Measurements from ENCODE around the gene BNC2.
A peak's percentile ranks its signal among the peaks of the same experiment; 100 is the strongest.

The BNC2 gene

DNA sequence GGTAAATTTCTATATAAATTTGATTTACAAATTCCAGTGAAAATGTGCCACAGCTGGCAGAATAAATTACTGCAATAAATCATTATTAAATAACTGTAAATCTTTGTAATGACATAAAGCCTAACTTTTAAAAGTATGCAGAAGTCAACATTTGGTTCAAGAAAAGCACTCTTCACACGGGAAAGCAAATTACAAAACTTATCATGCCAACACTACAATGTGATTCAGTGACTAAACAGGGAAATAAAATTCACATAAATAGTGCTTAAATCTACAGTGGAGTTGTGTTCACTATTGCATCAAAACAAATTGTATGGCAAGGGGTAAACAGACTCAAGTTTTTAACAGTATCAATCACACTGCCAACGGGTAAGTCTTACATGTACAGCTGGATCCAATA is 117.2 kb downstream of the BNC2 start:
- no peak for DNase-seq (ENCODE audit: low read depth)

DNA sequence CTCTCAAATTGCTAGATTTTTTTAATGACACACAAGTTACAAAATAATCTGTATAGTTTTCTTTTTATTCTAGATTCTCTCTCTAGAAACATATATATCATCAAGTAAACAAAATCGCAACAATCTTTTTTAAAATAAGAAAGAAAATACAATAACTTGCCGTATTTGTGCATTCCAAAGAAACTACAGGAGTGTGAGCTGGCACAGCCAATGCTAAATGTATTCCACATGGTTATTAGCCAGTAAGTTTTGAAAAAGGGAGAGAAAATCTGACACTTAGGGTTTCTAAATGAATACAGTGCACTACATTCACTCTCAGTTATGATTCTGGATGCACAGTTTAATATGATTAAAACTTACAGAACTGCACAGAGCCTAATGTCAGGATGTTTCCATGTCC is 117.9 kb downstream of the BNC2 start:
- DNase-seq (ENCODE audit: low read depth), result no peak

DNA sequence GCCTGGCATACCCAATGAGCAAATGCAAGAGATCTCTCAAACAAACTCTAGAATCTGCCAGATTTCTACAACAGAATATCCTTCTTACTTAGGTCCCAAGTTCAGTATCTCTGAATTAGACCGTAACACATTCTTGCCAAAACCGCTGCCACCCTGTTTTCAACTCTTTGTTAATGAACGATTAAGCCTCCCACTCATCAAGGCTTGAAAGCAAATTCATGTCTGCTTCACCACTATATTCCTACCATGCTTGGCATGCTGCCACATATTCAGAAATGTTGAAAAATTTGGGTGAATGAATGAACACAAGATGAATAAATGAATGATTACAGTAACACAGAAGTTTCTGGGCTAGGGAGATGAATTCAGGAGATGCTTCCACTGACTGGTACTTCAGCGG is 119.9 kb downstream of the BNC2 start:
- no peak for DNase-seq (ENCODE audit: low read depth)

DNA sequence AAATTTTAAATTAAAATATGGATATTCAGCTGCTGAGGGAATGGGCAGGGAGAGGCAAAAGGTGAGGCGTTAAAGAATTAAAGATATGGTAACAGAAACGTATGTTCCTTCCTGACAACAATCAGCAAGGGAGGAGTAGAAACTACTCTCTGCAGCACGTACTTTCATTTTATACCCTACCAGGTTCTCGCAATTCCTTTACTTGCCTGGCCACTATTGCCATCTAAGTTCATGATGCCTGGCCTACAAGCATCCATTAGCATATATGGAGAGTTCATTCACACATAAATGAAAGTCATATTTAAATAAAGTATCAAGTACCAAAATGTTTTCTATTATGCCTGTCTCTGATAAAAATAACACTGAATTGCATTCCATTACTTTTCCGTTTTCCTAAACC is 125.1 kb downstream of the BNC2 start:
- no peak for DNase-seq (ENCODE audit: low read depth)

DNA sequence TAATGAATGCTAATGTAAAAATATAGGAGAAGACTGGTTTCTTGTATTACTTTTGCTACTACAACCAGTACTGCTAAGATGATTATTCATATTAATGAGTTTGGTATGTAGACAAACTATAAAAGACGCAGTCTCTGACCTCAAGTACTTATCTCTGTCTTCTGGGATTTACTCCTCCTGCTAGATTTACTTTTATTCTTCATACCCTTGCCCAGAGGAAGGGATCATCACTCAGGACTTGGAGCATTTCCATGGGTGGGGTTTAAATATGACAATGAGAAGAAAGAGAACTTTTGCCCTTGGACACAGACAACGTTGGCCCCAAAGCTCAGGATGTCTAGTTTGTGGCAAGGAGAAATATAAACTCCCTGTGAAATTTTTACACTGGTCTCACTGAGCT is 126.1 kb downstream of the BNC2 start:
- no peak for DNase-seq (ENCODE audit: low read depth)

DNA sequence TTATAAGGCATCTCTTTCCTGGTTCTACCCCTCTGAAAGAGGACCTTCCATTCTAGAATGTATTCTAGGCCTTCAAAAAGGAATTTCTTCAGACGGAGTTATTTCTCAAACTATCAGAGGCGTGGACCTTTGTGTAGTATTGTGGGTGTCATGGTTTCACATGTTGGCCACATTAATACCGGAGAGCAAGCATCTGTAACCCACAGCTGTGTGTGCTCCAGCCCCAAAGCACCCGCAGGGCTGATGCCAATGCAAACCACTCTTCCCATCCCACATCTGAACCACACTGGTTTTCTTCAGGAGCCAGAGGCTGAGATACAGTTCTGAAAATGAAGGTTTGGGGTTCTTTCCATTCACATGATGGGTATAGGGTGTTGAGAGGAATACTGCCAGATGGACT is 127.1 kb downstream of the BNC2 start:
- DNase-seq (ENCODE audit: low read depth), result no peak

DNA sequence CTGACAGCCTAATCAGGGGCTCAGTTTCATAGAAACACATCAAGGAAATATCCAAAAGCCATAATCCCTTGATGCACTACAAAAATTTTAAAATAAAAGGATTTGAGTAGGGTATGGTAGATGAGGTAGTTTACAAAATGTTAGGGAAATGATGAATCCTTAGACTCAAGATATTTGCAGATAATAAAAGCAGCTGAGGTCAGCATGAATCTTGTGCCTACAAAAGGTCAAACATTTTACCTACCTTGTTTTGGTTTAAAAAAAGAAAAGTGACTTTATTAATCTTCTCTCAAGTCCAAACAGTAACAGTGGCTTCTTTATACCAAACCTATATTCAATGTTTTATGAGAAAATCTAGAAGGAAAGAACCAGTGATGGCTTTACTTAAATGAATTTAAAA is 135.5 kb downstream of the BNC2 start:
- DNase-seq (ENCODE audit: low read depth), result no peak

DNA sequence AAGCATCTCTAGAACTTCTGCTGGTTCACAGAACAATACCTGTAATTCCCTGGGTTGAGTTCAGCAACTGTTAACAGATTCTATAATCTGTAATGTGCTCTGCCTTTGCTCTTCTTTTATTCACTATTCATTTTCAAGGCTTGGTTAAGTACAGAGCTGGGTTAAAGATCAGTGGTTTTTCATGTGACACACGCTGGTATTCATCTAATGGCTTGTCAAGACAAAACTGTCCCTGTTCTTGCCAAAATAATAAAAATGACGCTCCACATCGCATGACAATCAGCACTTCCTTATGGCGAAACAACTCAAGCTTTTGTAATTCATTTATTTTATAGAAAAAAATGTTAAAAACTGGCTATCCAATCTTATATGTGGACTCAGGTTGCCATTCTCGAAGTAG is 137.9 kb downstream of the BNC2 start:
- DNase-seq (ENCODE audit: low read depth), result no peak

DNA sequence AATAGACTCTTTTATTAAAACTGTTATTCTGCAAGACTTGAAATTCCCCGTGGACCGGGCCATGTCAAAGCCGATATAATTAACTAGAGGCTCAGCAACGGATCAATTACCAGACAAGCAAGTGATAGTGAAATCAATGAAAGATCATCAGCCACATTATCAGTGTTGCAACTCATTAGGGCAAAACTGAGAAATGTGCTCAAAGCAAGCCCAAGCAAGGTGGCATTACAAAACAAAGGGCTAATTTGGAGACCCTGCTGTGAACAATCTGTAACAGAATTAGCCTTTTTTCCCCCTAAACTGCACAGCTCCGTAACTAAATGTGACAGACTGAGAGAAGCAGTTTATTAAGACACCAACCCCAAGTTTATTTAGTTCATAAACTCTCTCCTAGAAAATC is 140.3 kb downstream of the BNC2 start:
- no peak for DNase-seq (ENCODE audit: low read depth)

DNA sequence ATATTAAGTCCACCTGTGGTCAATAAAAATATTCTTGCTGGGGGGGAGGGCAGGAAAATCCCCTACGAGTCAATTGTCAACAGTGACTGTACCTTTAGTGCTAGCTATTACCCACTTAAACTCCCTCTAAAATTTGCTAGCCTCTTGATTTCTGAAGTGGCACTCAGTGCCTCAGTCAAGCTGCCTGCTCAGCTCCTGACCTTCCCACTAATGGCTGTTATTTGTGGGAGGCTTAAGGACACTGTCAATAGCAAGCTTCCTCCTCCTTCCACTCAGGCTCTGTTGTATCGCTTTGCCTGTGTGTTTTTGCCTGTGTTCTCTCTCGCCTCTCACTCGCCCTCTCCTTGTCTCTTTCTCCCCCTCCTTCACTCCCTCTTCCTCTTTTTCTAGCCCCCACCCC is 140.8 kb downstream of the BNC2 start:
- no peak for DNase-seq (ENCODE audit: low read depth)

DNA sequence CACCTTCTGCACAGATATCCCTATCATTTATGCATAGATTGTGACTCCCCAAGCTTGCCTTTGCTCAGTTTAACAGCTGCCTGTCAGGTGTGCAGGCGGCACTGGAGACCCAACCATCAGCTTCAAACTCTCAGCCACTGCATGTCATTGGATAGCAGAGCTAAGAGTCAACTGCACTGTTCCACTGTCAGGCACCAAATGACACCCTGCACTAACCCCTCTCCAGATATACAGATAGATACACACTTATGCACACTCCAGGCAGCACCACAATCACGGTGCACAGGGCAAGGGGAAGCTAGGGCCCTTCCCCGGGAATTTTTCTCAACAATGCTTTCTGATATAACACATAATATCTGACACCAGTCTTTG is 142.3 kb downstream of the BNC2 start:
- no peak for DNase-seq (ENCODE audit: low read depth)

DNA sequence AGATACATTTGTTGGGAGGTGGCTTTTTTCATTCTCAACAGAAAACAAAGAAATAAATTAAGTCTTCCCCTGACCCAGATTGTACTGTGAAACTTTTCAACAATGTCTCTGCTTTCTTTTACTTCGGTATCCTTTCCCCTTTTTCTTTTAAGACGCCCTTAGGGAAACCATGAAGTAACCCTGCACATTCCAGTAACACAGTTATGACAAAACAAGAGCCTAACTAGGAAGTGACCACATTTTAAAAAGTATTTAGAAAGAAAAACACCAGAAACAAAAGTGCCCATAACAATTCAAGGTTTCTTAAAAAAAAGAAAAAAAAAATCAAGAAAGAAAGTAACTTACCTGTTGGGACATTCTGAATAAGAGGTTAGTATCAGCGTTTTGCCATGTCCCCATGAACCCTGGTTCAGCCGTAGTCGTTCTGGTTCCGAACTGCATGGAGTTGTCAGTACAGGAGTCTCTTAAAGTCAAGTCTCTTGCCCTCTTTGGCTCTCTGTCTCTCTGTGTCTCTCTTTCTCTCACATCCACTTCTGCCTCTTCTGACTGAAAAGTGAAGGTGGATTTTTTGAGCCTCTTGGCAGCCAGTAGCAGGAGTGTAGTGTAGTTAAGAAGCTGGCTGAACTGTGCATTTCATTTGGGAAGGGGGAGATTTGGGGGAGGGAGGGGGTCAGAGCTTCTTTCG is 142.9 kb downstream of the BNC2 start:
- DNase-seq (ENCODE audit: low read depth), result no peak

DNA sequence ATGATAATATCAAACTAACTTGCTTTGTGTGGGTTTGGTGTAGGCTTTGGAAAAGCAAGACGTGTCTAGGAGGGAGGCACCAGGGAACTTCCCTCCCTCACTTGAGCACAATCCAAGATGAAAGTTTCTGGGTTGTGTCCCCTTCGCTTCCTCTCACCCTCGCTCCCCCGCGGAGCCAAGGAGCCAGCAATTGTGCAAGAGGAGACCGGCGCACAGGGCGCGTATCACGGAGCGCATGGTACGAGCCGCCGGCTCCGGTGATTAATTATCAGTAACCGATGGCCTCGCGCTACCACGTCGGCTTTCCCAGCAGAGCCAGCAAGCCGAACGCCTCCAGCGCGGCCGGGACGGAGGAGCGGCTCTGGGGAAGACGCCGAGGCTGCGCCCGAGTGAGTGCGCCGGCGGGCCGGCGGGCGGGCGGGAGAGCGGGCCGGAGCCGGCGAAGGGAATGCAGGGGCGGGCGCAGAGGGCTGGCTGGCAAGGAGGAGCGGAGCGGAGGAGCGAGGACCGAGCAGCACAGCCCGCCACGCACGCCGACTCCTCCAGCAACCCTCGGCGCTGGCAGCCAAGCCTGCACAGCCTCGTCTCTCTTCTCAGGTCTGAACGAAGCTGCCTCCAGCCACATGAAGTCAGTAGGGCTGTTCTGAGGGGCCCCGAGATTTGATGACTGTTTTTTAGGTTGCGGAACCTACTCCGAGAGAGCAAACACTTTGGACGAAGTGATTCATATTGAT is 143.6 kb downstream of the BNC2 start:
- peak; percentile 70 for DNase-seq (ENCODE audit: low read depth)

DNA sequence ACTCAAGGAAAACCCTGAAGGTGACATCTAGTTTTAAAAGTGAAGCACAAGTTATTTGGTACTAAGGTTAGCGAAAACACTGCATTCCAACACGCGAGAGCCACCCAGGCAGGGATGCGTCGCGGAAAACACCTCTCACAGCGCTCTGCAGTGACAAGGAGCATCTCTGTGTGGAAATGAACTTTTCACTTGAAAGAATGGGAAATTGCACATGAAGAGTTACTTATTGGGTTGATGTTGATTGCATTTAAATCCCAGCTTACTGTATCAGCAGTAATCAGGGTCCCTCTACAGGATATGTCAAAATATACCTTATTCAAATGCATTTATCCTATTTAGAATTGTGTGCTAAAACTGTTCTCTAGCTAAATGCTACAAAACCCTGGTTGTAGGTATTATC is 144.4 kb downstream of the BNC2 start:
- peak; percentile 60 for DNase-seq (ENCODE audit: low read depth)

DNA sequence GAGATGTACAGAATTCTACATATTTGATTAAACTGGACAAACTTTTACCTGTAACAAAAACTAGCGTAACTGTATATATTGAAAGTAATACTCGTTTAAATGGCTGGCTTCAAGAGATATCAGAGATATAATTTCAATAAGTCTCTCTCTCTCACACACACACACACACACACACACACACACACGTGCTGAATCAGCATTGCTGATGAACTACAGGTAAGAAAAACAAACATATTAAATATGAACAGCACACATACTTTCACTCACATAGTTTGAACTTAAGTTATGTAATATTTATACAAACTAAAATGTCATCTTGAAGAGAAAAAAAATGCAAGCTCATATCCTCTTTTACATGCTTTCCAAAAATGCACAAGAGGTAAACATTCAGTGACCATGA is 145.4 kb downstream of the BNC2 start:
- no peak for DNase-seq (ENCODE audit: low read depth)

DNA sequence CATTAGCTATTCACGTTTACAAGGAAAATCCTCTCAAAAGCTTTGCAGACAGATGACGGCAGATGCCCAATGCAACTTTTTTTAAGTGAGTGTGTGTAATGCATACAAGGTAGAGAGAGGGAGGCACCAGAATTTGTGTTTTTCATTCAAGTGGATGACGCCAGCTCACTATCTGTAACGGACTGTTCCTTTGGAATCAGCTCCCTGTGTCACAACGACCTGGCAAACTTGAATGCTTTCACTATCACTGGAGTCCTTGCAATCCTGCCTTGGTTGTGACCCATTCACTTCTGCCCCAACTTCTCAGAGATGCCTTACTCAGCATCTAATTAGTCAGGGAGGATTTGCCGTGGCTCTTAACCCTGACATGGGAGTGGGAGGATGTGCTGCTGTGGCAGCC is 148.5 kb downstream of the BNC2 start:
- no peak for DNase-seq (ENCODE audit: low read depth)

DNA sequence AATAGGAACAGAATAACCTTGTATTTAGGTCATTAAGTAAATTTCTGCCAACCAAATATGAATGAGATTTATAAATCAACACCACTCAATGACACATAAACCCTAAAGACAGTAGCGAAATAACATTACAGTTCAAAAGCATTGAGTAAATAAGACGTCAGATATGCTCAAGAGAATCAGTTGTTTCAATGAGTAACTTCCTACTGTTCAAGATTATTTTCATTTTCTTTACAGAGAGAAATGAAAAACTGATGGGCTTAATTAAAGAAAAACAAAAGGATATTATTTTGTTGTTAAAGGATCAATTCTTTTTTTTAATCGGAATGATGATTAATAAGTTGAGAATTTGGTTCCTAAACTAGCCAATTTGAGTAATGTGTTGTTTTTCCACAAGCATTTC is 150.1 kb downstream of the BNC2 start:
- DNase-seq (ENCODE audit: low read depth), result no peak

DNA sequence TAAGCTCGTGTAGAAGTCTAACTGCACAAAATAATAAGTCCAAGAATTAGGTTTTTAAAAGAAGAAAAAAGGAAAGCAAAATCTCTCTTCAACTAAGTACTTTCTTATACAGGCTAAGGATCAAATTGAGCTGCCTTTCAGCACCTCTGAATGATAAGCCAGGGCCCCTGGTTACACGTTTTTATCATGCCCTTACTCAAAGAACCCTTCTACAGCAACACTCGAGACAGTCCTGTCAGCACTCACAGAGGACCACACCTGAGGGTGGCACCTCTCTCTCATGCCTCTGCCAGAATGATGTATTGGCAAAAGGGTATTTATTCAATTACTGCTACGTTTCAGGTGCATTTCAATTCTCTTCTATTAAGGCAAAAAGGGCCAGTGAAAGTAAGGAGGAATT is 150.5 kb downstream of the BNC2 start:
- DNase-seq (ENCODE audit: low read depth), result no peak

DNA sequence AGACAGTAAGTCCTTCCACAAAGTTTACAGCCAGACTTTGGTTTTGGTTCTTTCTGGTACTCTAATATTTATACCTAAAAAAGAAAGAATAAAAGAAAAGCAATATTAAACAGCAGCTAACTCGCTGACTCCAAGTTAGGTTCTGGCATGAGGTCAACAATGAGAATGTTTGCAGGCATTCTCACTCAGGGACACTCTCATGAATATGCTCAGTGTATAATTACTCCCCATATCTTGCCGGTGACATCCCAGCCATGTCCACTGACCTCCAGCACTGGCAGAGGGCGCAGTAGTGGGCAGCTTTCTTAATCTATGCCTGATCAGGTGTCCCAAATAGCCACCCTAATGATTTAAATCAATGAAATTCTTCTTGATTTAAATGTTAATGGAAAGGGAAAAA is 151.5 kb downstream of the BNC2 start:
- DNase-seq (ENCODE audit: low read depth), result no peak

DNA sequence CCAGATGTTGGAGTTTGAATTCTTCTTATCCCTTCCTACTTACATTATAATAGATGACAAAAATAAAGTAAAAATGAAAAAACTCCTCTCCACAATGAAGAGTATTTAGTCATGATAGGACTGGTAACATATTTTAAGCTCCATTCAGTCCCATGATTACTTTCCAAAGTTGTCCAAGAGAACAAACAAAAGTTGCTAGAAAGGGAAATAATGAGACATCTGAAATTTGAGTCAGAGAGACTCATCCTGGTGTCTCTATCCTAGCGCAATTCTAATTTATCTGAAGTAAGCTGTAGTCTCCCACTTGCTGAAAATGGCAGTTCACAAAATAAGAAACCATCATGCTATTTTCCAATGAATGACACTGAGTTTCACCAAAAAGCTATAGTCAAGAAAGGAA is 152.2 kb downstream of the BNC2 start:
- no peak for DNase-seq (ENCODE audit: low read depth)

DNA sequence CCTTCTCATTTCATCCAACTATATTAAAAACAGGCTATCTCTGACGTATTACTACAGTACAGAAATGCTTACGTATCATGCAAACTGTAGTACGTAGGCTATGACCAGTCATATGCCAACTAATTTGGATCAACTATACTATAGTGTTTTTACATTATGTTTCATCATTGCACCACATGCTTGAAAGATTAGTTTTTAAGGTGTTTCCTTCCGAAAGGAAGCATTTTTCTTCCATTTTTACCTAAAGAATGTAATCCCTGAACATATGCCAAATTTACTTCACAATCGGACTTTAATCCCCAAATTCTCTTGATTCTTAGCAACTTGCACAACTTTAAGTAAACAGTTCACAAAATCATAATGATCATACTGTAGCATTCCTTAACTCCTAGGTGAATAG is 153.9 kb downstream of the BNC2 start:
- no peak for DNase-seq (ENCODE audit: low read depth)

DNA sequence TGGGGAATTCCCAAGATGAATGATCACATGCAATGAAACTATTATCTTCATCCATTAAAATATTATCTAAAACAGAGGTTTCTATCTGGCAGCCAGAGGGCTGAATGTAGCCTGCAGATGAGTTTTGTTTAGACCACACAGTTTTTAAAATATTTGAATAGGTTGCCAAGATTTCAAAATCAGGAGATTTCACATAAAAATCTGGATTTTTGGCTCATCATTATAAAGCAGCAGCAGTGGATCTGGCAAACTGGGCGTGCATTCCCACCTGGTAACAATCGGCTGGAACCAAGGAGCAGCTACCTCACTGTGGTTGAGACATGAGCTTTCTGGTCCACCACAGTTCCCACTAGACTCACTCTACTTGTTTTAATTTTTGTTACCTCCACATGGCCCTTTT is 155.1 kb downstream of the BNC2 start:
- no peak for DNase-seq (ENCODE audit: low read depth)

DNA sequence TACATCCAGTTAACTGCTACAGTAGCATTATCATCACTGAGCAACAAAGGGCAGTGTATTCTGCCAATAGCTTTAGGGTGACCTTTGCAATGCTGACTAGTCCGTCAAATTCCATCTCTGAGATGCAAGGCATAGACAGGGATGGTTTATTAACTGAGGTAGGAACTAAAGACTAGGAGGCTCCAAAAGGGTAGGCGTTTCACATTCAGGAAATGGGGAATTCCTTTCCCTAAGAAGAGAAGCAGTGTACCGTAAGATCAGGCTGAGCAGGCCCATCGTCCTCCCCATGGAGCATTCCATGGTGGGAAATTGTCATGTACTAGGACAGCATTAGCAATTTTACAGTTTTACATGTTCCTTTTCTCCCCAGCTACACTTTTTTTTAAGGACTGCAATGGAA is 157.7 kb downstream of the BNC2 start:
- no peak for DNase-seq (ENCODE audit: low read depth)

DNA sequence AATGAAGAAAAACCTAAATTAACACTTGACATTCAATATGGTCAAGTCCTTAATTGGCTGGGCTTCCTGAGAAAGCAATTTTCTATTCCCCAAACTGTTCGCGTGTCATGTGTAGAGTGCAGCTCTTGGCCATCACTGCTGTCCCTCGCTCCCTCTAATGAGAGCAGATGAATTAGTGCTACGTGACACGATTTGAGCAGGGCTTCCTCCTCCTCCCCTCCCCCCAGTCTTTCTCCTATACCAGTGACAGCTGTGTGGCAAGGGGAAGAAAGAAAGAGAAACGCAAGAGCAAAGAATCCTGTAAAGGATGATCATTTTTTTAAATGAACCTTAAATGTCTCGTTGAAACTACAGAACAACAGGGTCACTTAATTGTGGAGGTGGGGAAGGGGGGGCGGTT is 159.6 kb downstream of the BNC2 start:
- no peak for DNase-seq (ENCODE audit: low read depth)
